RWPE1 (cell line): ENCODE data around the gene BOC.
"Not testable (repeated sequence)": the region's sequence is repeated elsewhere in the genome, so short reads cannot be mapped to it uniquely, and the experiment has no call there.

ENCODE experiments used
- CTCF ChIA-PET: fragments of 350-600 bp; sonication (Branson Sonifier 250); formaldehyde crosslinking; extraction: SDS; loops from one replicate; lab custom pipeline; 2021; lab: Yijun Ruan, JAX
- POLR2A ChIA-PET: fragments of 400-600 bp; formaldehyde crosslinking; extraction: SDS; loops from one replicate; lab custom pipeline; 2020; ENCODE audit warnings: antibody characterized with exemption; ENCODE audit not compliant: low non-redundant PET; lab: Yijun Ruan, JAX
- DNase-seq: peaks from one replicate; pipeline ENCODE4 v3.0.0; 2012; ENCODE audit warnings: low spot score
- H3K27ac ChIP-seq: fragments of 450-650 bp; 2 replicates; pipeline ENCODE4 v1.5.1; 2017
- CTCF ChIP-seq: fragments of 450-650 bp; conservative IDR thresholded peaks from 2 replicates; pipeline ENCODE4 v1.5.1; 2017; ENCODE audit warnings: low read depth, mild to moderate bottlenecking

Gene BOC

DNA sequence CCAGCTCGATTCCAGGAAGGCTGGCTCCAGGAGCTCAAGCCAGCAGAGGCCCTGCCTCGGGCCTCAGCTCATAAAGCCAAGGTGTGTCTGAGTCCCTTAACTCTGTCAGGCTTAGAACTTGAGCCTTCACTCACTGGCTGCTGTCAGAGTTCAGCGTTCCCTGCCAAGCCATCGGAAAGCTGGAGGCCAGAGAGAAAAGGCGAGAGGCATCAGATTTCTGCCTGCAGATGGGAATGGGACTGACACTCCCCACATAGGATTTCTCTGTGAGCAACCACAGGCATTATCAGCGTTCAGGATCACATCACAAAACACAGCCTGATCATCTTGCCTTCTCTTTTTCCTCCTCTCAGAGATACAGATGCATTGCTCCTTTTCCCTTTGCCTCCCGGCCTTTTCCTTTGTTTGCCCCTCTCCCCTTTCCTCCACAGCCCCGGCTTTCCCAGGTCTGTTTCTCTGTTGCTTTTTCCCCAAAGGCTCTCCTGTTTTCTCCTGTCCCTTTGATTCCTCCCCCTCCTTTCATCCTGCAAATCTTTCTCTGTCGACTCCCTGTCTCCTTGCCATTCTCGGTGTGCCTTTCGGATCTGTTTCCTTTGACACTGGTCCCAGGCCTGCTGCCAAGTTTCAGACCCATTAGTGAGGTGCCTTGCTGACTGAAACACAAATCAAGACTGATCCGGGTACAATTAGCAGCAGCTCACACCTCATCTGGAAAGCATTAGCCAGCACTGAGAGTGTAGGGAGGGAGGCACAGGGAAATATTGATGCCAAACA lies 44.5 kb upstream of the BOC start:
- DNase-seq: no peak
- CTCF ChIA-PET: no interaction called here
- no peak overlapping the region for H3K27ac ChIP-seq
- no peak for TF ChIP-seq CTCF
- POLR2A ChIA-PET: no interaction called here

- DNase-seq: no peak
- TF ChIP-seq CTCF: no peak
Observed at GRCh38 chr3:113167825-113168801, 43.2 kb upstream of the BOC start.

DNA sequence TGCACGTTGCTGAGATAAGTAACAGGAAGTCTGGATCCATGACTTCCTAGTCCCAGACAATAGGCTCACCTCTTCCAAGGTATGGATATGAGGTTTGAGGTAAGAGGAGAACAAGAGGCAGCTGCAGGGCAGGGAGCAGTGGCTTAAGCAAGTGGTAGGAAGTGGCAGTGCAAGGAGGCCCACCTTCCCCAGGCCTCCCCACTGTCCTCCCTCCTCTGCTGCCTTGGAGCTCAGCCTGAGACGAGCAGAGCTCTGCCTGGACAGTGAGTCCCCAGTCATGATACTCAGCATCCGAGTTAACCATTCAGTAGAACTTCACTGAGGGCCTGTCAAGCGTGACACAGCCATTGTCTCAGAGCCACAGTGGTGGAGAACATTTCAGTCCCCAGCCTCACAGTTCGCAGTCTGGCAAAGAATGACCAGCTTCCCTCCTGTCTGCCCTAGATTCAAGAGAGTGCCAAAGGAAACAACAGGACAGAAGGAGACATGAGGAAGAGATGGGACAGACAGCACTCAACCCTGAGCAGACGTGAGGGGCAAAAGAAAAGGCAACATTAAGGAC lies 41.4 kb upstream of the BOC start:
- POLR2A ChIA-PET: no interaction called here
- no peak for DNase-seq
- TF ChIP-seq CTCF: no peak
- no peak overlapping the region for H3K27ac ChIP-seq
- CTCF ChIA-PET: no interaction called here

More at GRCh38 chr3:113167825-113168801, 43.2 kb upstream of the BOC start:
- ChIA-PET POLR2A (no interaction called here), CTCF (interaction anchor here (0.5 kb wide), 2 partner anchors 14 to 987 kb away, joined by 3 to 8 read pairs; no protein-coding TSS in a partner anchor)
- H3K27ac ChIP-seq: no peak overlapping the region

- H3K27ac ChIP-seq: no peak overlapping the region
Observed at GRCh38 chr3:113170771-113171170, 40.6 kb upstream of the BOC start.

DNA sequence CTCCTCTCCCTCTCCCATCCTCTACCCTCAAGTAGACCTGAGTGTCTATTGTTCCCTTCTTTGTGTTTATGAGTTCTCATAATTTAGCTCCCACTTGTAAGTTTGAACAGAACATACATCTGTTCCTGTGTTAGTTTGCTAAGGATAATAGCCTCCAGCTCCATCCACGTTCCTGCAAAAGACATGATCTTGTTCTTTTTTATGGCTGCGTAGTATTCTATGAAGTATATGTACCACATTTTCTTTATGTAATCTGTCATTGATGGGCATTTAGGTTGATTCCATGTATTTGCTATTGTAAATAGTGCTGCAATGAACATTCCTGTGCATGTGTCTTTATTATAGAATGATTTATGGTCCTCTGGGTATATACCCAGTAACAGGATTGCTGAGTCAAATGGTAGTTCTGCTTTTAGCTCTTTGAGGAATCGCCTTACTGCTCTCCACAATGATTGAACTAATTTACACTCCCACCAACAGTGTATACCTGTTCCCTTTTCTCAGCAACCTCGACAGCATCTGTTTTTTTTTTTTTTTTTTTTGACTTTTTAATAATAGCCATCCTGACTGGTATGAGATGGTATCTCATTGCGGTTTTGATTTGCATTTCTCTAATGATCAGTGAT lies 39.6 kb upstream of the BOC start:
- CTCF ChIA-PET: interaction anchor here (0.7 kb wide), 1 partner anchor 12 kb away, joined by 4 read pairs; no protein-coding TSS in a partner anchor
- H3K27ac ChIP-seq, POLR2A ChIA-PET, DNase-seq: not testable (repeated sequence)

More at GRCh38 chr3:113170771-113171170, 40.6 kb upstream of the BOC start:
- POLR2A ChIA-PET: no interaction called here
- CTCF ChIA-PET: no interaction called here
- TF ChIP-seq CTCF: no peak
- no peak for DNase-seq

DNA sequence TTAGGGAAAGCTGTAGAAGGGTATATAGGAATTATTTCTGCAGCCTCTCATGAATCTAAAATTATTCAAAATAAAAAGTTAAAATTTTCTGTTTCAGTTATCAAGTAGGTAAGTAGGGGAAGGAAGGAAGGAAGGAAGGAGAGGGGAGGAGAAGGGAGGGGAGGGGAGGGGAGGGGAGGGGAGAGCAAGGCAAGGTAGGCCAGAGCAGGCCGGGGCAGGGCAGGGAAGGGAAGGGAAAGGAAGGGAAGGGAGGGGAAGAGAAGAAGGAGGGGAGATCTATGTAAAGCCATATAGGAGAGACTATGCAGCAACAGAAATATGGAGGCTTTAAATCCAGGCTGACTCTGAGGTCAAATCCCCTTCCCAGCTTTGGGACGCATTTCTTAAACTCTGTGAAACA lies 38.3 kb upstream of the BOC start:
- H3K27ac ChIP-seq: no peak overlapping the region
- no peak for DNase-seq
- TF ChIP-seq CTCF: no peak
- CTCF ChIA-PET: interaction anchor here (0.7 to 1.1 kb wide), 2 partner anchors 89 to 115 kb away, joined by 3 read pairs; no protein-coding TSS in a partner anchor
- POLR2A ChIA-PET: no interaction called here
